B cell (primary cell): ENCODE measurements around the gene BEND3. TPM values are rescaled to one million over a fixed set of nuclear protein-coding genes. Genes with fewer than 3 reads are reported as not detected.
"Not testable (repeated sequence)": the region's sequence is repeated elsewhere in the genome, so short reads cannot be mapped to it uniquely, and the experiment has no call there.

ENCODE experiments used
- ATAC-seq: fragments of 200-7000 bp; cut with Tn5 transposase; one replicate; pipeline ENCODE4 v1.10.0; 2021; ENCODE audit warnings: low read depth, mild to moderate bottlenecking, moderate number of reproducible peaks, moderate library complexity
- CTCF ChIA-PET: fragments of 350-600 bp; sonication (Branson Sonifier 250); formaldehyde crosslinking; loops from one replicate; lab custom pipeline; 2021; ENCODE audit warnings: antibody characterized with exemption, inconsistent platforms; lab: Charles Lee
- POLR2A ChIA-PET: fragments of 350-600 bp; sonication (Branson Sonifier 250); formaldehyde crosslinking; loops from one replicate; lab custom pipeline; 2021; ENCODE audit warnings: antibody characterized with exemption; lab: Charles Lee
- DNase-seq: peaks from one replicate; pipeline ENCODE4 v3.0.0; 2013
- H2AFZ ChIP-seq: 2 replicates; pipeline ENCODE4 v1.6.1; 2012; ENCODE audit warnings: mild to moderate bottlenecking, low read depth, low read length; ENCODE audit not compliant: insufficient read depth, poor library complexity, severe bottlenecking
- H3K27ac ChIP-seq, 2 donors: 1 replicate in 1 of 2; 2 replicates in 1 of 2; pipeline ENCODE4 v1.5.1; 2012 to 2013; ENCODE audit warnings: low read length in 2 of 2, mild to moderate bottlenecking in 2 of 2, moderate library complexity in 1 of 2
- H3K27me3 ChIP-seq, 4 experiments: fragments of 200-600 bp in 1 of 4; sonication (generic) in 1 of 4; replicated peaks in 1 of 4; 1 replicate in 2 of 4; 2 replicates in 2 of 4; pipeline versions ENCODE4 v1.6.1 to v1.7.0; 2013 to 2016; ENCODE audit warnings: low read length in 3 of 4, mild to moderate bottlenecking in 2 of 4, mixed read lengths in 1 of 4, moderate library complexity in 1 of 4; ENCODE audit not compliant: insufficient read depth in 4 of 4, control insufficient read depth in 3 of 4; ENCODE audit errors: control extremely low read depth in 1 of 4
- H3K36me3 ChIP-seq, 2 experiments: replicated peaks in 1 of 2; 1 replicate in 1 of 2; 2 replicates in 1 of 2; pipeline versions ENCODE4 v1.6.1 to v1.7.1; 2013; ENCODE audit warnings: low read length in 1 of 2; ENCODE audit not compliant: insufficient read depth in 2 of 2, control insufficient read depth in 1 of 2; ENCODE audit errors: control extremely low read depth in 1 of 2, extremely low read depth in 1 of 2
- H3K4me1 ChIP-seq, 2 donors: fragments of 200-600 bp in 1 of 2; sonication (generic) in 1 of 2; 1 replicate in 1 of 2; 2 replicates in 1 of 2; pipeline versions ENCODE4 v1.5.1 to v1.6.1; 2013 to 2017; ENCODE audit warnings: low read length in 2 of 2; ENCODE audit not compliant: control insufficient read depth in 2 of 2, insufficient read depth in 2 of 2
- H3K4me2 ChIP-seq: replicated peaks from 2 replicates; pipeline ENCODE3; 2012; ENCODE audit warnings: mild to moderate bottlenecking, low read depth, low read length; ENCODE audit not compliant: poor library complexity, severe bottlenecking
- H3K4me3 ChIP-seq, 5 experiments: fragments of 200-600 bp in 1 of 5; sonication (generic) in 1 of 5; 1 replicate in 3 of 5; 2 replicates in 2 of 5; pipeline versions ENCODE4 v1.5.1 to v1.7.0; 2011 to 2016; ENCODE audit warnings: low read length in 4 of 5, mild to moderate bottlenecking in 4 of 5, low read depth in 2 of 5, control low read depth in 1 of 5, moderate library complexity in 1 of 5; ENCODE audit not compliant: insufficient read depth in 1 of 5; ENCODE audit errors: control extremely low read depth in 1 of 5, extremely low read depth in 1 of 5
- H3K79me2 ChIP-seq: fragments of 200-600 bp; sonication (generic); one replicate; pipeline ENCODE4 v1.6.0; 2016; ENCODE audit warnings: low read length; ENCODE audit not compliant: control insufficient read depth, insufficient read depth
- H3K9ac ChIP-seq: fragments of 200-600 bp; sonication (generic); 2 replicates; pipeline ENCODE4 v1.6.1; 2017; ENCODE audit warnings: mild to moderate bottlenecking, low read length, moderate library complexity
- H3K9me3 ChIP-seq, 3 donors: one replicate each; pipeline versions ENCODE4 v1.6.1 to v1.7.1; 2013; ENCODE audit warnings: low read length in 2 of 3; ENCODE audit not compliant: control insufficient read depth in 2 of 3, insufficient read depth in 1 of 3; ENCODE audit errors: control extremely low read depth in 1 of 3
- H4K20me1 ChIP-seq: 2 replicates; pipeline ENCODE4 v1.6.0; 2012; ENCODE audit warnings: mild to moderate bottlenecking, low read length; ENCODE audit not compliant: insufficient read depth, control insufficient read depth, poor library complexity, severe bottlenecking
- H3K27ac Mint-ChIP-seq: one replicate; pipeline ENCODE4 v1.8.0; 2021; ENCODE audit warnings: mixed read lengths
- H3K27me3 Mint-ChIP-seq: one replicate; pipeline ENCODE4 v1.8.0; 2021; ENCODE audit warnings: mixed read lengths
- H3K4me1 Mint-ChIP-seq: one replicate; pipeline ENCODE4 v1.8.0; 2021; ENCODE audit warnings: mixed read lengths
- H3K4me3 Mint-ChIP-seq: one replicate; pipeline ENCODE4 v1.8.0; 2021; ENCODE audit warnings: mixed read lengths
- H3K9me3 Mint-ChIP-seq: one replicate; pipeline ENCODE4 v1.8.0; 2022; ENCODE audit warnings: mixed read lengths; ENCODE audit not compliant: insufficient read depth
- EZH2 ChIP-seq: IDR thresholded peaks from 2 replicates; pipeline ENCODE4 v1.6.1; 2012; ENCODE audit warnings: borderline replicate concordance, low read depth, mild to moderate bottlenecking, moderate library complexity, low read length; ENCODE audit not compliant: insufficient read depth, poor library complexity, severe bottlenecking
- WGBS: methylation state at CpG from one replicate; pipeline ENCODE4 v1.1.5; 2013; ENCODE audit warnings: missing lambda C conversion rate; ENCODE audit not compliant: insufficient coverage; 5-methylcytosine and 5-hydroxymethylcytosine counted together
- intact Hi-C: fragments of 100-400 bp; cut with micrococcal nuclease; formaldehyde crosslinking; loops from one replicate; pipeline ENCODE4 v1.10.0; 2022
- polyA plus RNA-seq: library from polyadenylated mRNA; depleted of rRNA; stranded (reverse); fragments of >200 nt; gene quantifications from 2 replicates; pipeline ENCODE4 v1.2.3, GENCODE V29; 2012
- total RNA-seq, 2 donors: library from RNA; stranded (reverse); fragments of 120-200 nt in 1 of 2; gene quantifications; 1 replicate in 1 of 2; 2 replicates in 1 of 2; pipeline versions ENCODE4 v1.2.3 to v1.2.4, GENCODE V29; 2013 to 2022

BEND3 gene
- total and polyA plus RNA-seq, 2 donors (not counting 1 experiment from before 2014, with no cell fraction given) = 0.78 to 2.0 TPM

DNA sequence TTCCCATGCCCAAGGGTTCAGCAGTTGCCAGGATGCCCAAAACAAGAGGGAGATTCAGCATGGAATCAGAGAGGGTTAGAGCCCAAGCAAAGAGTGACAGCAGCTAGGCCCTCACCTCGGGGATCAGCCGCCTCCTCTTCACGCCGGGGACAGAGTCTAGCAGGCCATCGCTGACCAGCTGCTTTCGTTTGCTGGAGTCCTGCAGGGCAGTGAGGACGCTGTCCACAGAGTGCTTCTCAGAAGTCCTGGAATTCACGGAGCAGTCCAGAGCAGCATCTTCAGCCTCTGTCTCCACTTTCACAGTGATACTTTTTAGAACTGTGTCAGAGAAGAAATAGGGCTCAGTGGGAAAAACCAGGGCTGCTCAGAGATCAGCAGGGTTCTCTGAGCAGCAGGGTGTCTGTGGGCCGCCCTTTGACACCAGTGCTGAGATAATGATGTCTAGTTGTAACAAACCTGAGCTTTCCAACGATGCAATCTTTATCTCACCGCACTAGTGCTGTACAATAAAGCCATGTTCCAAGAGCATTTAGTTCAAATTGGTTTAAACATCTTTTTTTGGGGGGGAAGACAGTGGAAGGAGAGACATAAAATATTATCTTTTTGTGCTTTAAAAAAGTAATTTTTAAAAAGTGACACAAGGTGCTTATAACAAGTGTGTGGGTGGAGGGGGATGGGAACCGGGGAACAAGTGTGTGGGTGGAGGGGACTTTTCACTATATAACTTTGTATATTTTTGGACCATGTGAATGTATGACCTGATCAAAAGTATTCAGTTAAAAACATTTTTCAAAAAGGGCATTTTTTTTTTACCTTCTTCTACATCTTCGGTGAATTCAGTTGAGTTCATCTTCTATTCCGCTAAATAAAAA, 16.6 kb downstream of the BEND3 start:
- CTCF ChIA-PET = interaction anchor here (1.7 kb wide), 1 partner anchor 15 kb away, joined by 6 read pairs; no protein-coding TSS in a partner anchor
- H4K20me1 ChIP-seq = no peaks in the 10 kb centered on the region
- H2AFZ ChIP-seq = no peak overlapping the region
- Mint-ChIP-seq H3K4me3 (no peak overlapping the region), H3K4me1 (peaks cover 26% of the 10 kb centered on the region), H3K9me3 (no peaks in the 10 kb centered on the region), H3K27ac (no peak overlapping the region), H3K27me3 (no peaks in the 10 kb centered on the region)
- no peak for TF ChIP-seq EZH2
- POLR2A ChIA-PET = no interaction called here
- DNase-seq (no peak), ATAC-seq (no peak)
- WGBS = 92% methylated on average over 8 of the region's 14 CpGs
- H3K27me3 ChIP-seq = no peaks in the 10 kb centered on the region
- peaks cover 3% of the 10 kb centered on the region for H3K79me2 ChIP-seq
- peaks cover 18 to 21% of the 10 kb centered on the region in 2 donors for H3K4me1 ChIP-seq
- H3K9me3 ChIP-seq = no peaks in the 10 kb centered on the region
- peak overlapping the region; percentile 15 for H3K4me2 ChIP-seq
- intact Hi-C loops = no loop called here
- H3K36me3 ChIP-seq = peaks cover 0 to 2% of the 10 kb centered on the region in 2 experiments
- no peak overlapping the region for H3K4me3 ChIP-seq
- H3K9ac ChIP-seq = no peak overlapping the region
- peak overlapping the region in 1 of 2 donors; percentile 3 for H3K27ac ChIP-seq

GRCh38 chr6:107084459-107084858, 30.9 kb downstream of the BEND3 start:
- H3K27ac Mint-ChIP-seq, H4K20me1 ChIP-seq, H3K9ac ChIP-seq, intact Hi-C loops, H3K27me3 ChIP-seq, H3K27me3 Mint-ChIP-seq, H3K4me2 ChIP-seq, H3K79me2 ChIP-seq, H3K4me1 Mint-ChIP-seq, DNase-seq, H3K27ac ChIP-seq, H3K9me3 Mint-ChIP-seq, H2AFZ ChIP-seq, H3K4me1 ChIP-seq, H3K36me3 ChIP-seq, ATAC-seq, H3K9me3 ChIP-seq, H3K4me3 ChIP-seq, H3K4me3 Mint-ChIP-seq: not testable (repeated sequence)
- ChIA-PET POLR2A (interaction anchor here (0.6 kb wide), 1 partner anchor 21 kb away, joined by 3 read pairs; no protein-coding TSS in a partner anchor), CTCF (interaction anchor here (1.1 kb wide), 1 partner anchor 29 kb away, joined by 3 read pairs; no protein-coding TSS in a partner anchor)
- WGBS = 100% methylated on average over 7 of the region's 7 CpGs
